Hematopoietic multipotent progenitor cell treated with erythropoietin and hydrocortisone succinate and interleukin-3 and kit ligand, for 6 days (in vitro differentiated cells): ENCODE results near the gene IFI16.
"Not testable (repeated sequence)": the region's sequence is repeated elsewhere in the genome, so short reads cannot be mapped to it uniquely, and the experiment has no call there.

Source experiments
- DNase-seq: peaks from one replicate; pipeline ENCODE4 v3.0.0-alpha.2; 2015

The IFI16 gene

DNA sequence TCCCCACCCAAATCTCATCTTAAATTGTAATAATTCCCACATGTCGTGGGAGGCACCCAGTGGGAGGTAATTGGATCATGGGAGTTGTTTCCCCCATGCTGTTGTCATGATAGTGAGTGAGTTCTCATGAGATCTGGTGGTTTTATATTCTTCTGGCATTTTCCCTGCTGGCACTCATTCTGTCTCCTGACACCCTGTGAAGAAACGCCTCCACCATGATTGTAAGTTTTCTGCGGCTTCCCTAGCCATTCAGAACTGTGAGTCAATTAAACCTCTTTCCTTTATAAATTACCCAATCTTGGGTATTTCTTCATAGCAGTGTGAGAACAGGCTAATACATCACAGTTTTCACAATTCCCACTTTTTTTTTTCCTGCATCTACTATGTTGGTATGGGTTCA, 93.3 kb downstream of the IFI16 start:
- not testable (repeated sequence) for DNase-seq
